RWPE1 (cell line): ENCODE data around the gene DPP7.
A peak's percentile ranks its signal among the peaks of the same experiment; 100 is the strongest.

ENCODE experiments used
- CTCF ChIA-PET: fragments of 350-600 bp; sonication (Branson Sonifier 250); formaldehyde crosslinking; extraction: SDS; loops from one replicate; lab custom pipeline; 2021; lab: Yijun Ruan, JAX
- POLR2A ChIA-PET: fragments of 400-600 bp; formaldehyde crosslinking; extraction: SDS; loops from one replicate; lab custom pipeline; 2020; ENCODE audit warnings: antibody characterized with exemption; ENCODE audit not compliant: low non-redundant PET; lab: Yijun Ruan, JAX
- DNase-seq: peaks from one replicate; pipeline ENCODE4 v3.0.0; 2012; ENCODE audit warnings: low spot score
- H3K27ac ChIP-seq: fragments of 450-650 bp; 2 replicates; pipeline ENCODE4 v1.5.1; 2017
- TF ChIP-seq, protein P1 (sequence below): fragments of 450-650 bp; conservative IDR thresholded peaks from 2 replicates; pipeline ENCODE4 v1.5.1; 2017; ENCODE audit warnings: low read depth, mild to moderate bottlenecking

The DPP7 gene

DNA sequence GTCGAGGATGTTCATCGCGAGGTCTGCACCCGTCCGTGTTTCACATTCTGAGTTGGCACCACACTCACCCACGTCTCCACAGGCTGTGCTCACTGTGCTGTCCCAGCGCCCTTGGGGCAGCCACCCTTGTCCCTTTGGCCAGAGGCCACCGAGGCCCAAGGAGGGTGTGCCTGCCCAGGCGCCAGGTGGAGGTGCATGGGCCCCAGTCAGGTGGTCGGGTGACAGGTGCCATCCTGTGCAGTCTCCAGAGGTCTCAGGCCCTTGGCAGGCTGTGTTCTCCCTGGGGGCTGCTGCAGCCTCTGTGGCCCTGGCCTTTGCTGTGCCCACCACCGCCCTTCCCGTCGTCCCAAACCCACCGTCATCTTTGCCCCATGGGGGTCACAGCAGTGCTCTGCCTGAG lies 15.3 kb downstream of the DPP7 start:
- TF ChIP-seq, protein P1, sequence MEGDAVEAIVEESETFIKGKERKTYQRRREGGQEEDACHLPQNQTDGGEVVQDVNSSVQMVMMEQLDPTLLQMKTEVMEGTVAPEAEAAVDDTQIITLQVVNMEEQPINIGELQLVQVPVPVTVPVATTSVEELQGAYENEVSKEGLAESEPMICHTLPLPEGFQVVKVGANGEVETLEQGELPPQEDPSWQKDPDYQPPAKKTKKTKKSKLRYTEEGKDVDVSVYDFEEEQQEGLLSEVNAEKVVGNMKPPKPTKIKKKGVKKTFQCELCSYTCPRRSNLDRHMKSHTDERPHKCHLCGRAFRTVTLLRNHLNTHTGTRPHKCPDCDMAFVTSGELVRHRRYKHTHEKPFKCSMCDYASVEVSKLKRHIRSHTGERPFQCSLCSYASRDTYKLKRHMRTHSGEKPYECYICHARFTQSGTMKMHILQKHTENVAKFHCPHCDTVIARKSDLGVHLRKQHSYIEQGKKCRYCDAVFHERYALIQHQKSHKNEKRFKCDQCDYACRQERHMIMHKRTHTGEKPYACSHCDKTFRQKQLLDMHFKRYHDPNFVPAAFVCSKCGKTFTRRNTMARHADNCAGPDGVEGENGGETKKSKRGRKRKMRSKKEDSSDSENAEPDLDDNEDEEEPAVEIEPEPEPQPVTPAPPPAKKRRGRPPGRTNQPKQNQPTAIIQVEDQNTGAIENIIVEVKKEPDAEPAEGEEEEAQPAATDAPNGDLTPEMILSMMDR = no peak
- DNase-seq = no peak
- ChIA-PET POLR2A (no interaction called here), CTCF (no interaction called here)
- H3K27ac ChIP-seq = no peak overlapping the region

DNA sequence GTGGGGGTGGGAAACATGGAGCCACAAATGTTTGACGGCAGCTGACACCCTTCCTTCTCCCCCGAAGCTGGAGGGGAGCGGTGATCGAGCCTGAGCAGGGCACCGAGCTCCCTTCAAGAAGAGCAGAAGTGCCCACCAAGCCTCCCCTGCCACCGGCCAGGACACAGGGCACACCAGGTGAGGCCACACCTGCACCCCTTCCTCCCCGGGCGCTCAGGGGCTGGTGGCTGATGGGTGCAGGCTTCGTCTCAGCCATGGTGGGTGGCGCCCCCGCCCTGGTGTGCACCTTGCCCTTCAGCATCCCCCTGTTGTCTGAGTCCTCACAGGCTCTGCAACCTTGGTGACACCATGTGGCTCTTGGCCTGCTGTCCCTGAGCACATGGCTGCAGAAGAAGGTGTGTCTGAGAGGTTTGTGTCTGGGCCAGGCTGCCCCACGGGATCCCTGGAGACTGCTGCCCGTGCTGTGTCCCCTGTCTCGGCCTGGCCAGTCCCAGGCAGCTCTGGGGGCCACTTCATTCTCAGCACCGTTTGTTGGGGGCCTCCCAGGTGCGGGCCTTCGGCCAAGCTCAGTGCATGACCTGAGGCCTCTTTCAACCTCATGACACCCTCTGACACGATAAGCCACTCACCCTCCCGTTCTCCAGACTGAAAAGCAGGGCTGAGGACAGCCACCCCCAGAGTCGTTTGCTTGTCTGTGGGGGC lies 16.6 kb downstream of the DPP7 start:
- no peak for DNase-seq
- CTCF ChIA-PET = interaction anchor here (0.5 to 1.2 kb wide), 5 partner anchors 11 to 340 kb away, joined by 3 to 5 read pairs (median 4); partner anchors contain the start of genes LCN8 and MAN1B1
- H3K27ac ChIP-seq = no peak overlapping the region
- POLR2A ChIA-PET = interaction anchor here (2.0 kb wide), 1 partner anchor 11 kb away, joined by 8 read pairs; the partner anchor contains the start of gene MAN1B1
- TF ChIP-seq, protein P1 = no peak

DNA sequence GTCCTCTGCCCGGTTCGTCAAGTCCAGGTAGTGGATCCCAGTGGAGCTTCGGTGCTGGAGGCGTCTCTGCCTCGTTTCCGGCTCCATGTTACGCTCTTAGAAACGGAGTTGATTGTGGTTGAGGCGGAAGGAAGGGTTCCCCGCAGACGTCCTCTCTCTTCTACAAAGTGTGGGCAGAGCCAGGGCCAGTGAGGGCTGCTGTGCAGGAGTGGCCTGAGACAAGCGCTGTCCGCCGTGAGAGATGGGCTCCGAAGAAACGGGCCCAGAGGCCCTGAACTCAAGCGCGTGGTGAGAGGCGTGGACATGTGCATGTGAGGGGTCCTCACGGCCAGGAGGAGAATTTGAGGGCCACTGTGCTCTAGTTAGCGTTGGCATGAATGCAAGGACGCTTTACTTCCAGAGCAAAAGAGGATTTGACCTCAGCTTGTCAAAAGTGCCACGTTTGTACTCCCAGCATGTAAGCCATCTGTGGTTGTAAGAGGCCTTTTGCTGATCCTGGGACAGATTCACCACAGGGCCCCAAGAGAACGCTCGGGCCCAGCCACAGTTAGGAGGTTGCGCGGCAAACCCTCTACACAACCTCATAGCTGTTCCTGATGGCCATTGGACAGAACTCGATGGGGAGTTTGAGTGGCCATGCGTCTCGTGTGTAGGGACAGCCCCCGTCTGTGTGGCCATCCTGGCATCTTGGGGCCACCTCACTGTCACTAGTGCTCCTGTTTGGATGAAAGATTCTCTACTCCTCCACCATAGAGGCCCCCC lies 17.6 kb downstream of the DPP7 start:
- H3K27ac ChIP-seq = no peak overlapping the region
- TF ChIP-seq, protein P1 = no peak
- DNase-seq = no peak
- POLR2A ChIA-PET = interaction anchor here (2.0 kb wide), 1 partner anchor 10 kb away, joined by 8 read pairs; the partner anchor contains the start of gene MAN1B1
- CTCF ChIA-PET = interaction anchor here (0.6 to 1.2 kb wide), 4 partner anchors 10 to 79 kb away, joined by 3 to 5 read pairs (median 4); partner anchors contain the start of genes MAN1B1 and NPDC1

DNA sequence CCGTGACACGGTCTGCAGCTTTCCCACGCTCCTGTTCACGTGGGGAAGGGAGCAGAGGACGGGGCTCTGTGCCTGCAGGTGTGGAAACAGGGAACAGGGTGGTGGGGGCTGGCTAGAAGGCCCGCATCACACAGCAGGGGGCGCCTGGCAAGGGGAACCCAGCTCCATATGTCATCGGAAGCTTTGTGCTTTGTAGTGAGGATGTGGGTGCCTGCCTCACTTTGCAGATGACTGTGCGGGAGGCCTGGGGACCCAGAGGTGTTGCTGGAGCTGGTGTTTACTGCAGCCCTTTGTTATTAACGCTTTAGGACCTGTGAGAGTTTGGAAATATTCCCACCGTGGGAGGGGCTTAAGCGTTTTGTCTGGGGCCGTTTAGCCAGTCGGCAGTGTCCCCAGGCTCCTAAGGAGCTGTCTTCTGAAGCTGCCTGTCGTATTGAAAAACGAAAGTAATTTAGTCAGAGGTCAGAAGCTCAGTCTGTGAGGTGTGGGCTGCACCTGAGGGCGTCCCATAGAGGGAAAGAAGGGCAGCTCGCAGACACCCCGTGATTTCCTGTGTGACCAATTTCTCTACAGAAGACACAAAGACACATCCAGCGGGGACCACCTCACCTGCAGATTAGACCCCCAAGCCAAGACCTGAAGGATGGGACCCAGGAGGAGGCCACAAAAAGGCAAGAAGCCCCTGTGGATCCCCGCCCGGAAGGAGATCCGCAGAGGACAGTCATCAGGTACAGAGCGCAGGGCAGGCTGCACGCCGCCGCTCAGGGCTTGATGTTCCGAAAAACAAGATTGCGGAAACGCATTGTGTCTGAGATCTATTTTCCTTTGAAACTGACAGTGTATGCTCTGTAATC lies 18.6 kb downstream of the DPP7 start:
- POLR2A ChIA-PET = interaction anchor here (2.0 kb wide), 1 partner anchor 9 kb away, joined by 8 read pairs; the partner anchor contains the start of gene MAN1B1
- DNase-seq = no peak

DNA sequence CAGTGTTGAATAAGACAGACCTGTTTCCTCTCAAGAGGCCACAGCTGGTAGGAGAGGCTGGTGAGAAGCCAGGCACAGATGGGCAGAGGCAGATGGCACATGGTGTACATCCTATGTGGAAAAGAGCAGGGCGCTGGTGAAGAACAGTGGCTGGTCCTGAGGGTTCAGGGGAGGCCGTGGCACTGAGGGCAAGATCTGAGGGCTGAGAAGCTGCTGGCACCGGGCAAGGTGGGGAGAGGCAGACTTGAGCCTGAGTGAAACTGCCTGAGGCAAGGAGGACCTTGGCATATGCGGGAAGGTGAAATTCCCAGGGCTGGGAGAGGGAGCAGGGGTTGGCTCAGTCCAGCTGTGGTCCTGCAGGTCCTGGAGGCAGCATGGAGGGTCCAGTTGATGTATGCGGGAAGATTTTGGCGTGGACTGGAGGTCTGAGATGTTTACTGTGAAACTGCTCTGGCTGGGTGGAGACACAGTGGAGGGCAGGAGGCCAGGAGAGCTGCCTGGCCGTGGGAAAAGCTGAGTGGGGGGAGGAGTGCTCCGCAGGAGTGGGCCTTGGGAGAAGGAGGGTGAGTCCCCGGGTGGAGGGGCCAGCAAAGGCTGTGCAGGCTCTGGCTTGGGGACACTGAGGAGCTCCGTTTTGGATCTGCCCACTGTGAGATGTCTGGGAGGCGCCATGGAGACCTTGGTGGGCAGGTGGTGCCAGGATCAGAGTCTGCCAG lies 25.1 kb downstream of the DPP7 start:
- H3K27ac ChIP-seq = peak overlapping the region; percentile 34
- TF ChIP-seq, protein P1 = no peak
- POLR2A ChIA-PET = interaction anchor here (0.5 kb wide), 1 partner anchor 180 kb away, joined by 3 read pairs; no protein-coding TSS in a partner anchor
- no peak for DNase-seq
- CTCF ChIA-PET = interaction anchor here (0.7 to 3.2 kb wide), 4 partner anchors 18 to 55 kb away, joined by 3 to 12 read pairs (median 4); no protein-coding TSS in a partner anchor

More for the DNA sequence above, 18.6 kb downstream of the DPP7 start:
- H3K27ac ChIP-seq = 0 out of 2 replicates have a peak overlapping the region, but pooled peaks have one; percentile 1
- CTCF ChIA-PET = interaction anchor here (0.5 to 1.2 kb wide), 4 partner anchors 45 to 176 kb away, joined by 3 to 6 read pairs (median 4); no protein-coding TSS in a partner anchor
- TF ChIP-seq, protein P1 = no peak; the same call in 1 of the 2 replicates
